WTC11 (cell line): ENCODE measurements around the gene ZNF578. TPM values are rescaled to one million over a fixed set of nuclear protein-coding genes. Genes with fewer than 3 reads are reported as not detected.

Experiments used
- ATAC-seq: fragments of 200-7000 bp; cut with Tn5 transposase; 2 replicates; pipeline ENCODE4 v1.10.0; 2021; ENCODE audit warnings: mild to moderate bottlenecking, moderate library complexity
- CTCF ChIA-PET: fragments of 300-600 bp; sonication (Branson Sonifier 250); formaldehyde crosslinking; loops from one replicate; lab custom pipeline; 2021; ENCODE audit warnings: antibody characterized with exemption; lab: Charles Lee
- POLR2A ChIA-PET: fragments of 350-600 bp; sonication (Branson Sonifier 250); formaldehyde crosslinking; loops from one replicate; lab custom pipeline; 2021; ENCODE audit warnings: antibody characterized with exemption; lab: Charles Lee
- DNase-seq: peaks from one replicate; pipeline ENCODE4 v3.0.0; 2021; ENCODE audit warnings: low spot score
- H3K27ac Mint-ChIP-seq: 2 replicates; pipeline ENCODE4 v1.8.0; 2021; ENCODE audit warnings: mixed read lengths
- H3K27me3 Mint-ChIP-seq: 2 replicates; pipeline ENCODE4 v1.8.0; 2021; ENCODE audit warnings: low read depth, mild to moderate bottlenecking, moderate library complexity, mixed read lengths
- H3K36me3 Mint-ChIP-seq: 2 replicates; pipeline ENCODE4 v1.8.0; 2021; ENCODE audit warnings: mixed read lengths
- H3K4me1 Mint-ChIP-seq: 2 replicates; pipeline ENCODE4 v1.8.0; 2022; ENCODE audit warnings: mixed read lengths
- H3K4me3 Mint-ChIP-seq: 2 replicates; pipeline ENCODE4 v1.8.0; 2021; ENCODE audit warnings: mild to moderate bottlenecking, moderate library complexity, mixed read lengths
- H3K9me3 Mint-ChIP-seq: 2 replicates; pipeline ENCODE4 v1.8.0; 2021; ENCODE audit warnings: mixed read lengths
- AFF4 ChIP-seq: sonication (generic); formaldehyde crosslinking; IDR thresholded peaks from 2 replicates; pipeline ENCODE4 v1.8.1; 2023; ENCODE audit warnings: mild to moderate bottlenecking, missing genetic modification reagents, borderline replicate concordance
- ETV6 ChIP-seq: sonication (generic); formaldehyde crosslinking; IDR thresholded peaks from 2 replicates; pipeline ENCODE4 v1.8.1; 2022; ENCODE audit warnings: mild to moderate bottlenecking, missing genetic modification reagents
- FOXJ3 ChIP-seq: sonication (generic); formaldehyde crosslinking; IDR thresholded peaks from 2 replicates; pipeline ENCODE4 v1.9.0; 2021; ENCODE audit warnings: missing genetic modification reagents, mild to moderate bottlenecking, borderline replicate concordance
- GRHL2 ChIP-seq: fragments of 250-450 bp; sonication (Bioruptor Pico); IDR thresholded peaks from 2 replicates; pipeline ENCODE4 v1.8.0; 2022; ENCODE audit warnings: mild to moderate bottlenecking, moderate library complexity; ENCODE audit not compliant: insufficient replicate concordance, severe bottlenecking
- IRF2 ChIP-seq: sonication (generic); formaldehyde crosslinking; IDR thresholded peaks from 2 replicates; pipeline ENCODE4 v1.8.0; 2022; ENCODE audit warnings: low read depth, missing genetic modification reagents, borderline replicate concordance
- MAX ChIP-seq: sonication (generic); formaldehyde crosslinking; IDR thresholded peaks from 2 replicates; pipeline ENCODE4 v1.8.0; 2022; ENCODE audit warnings: mild to moderate bottlenecking, missing genetic modification reagents
- SP1 ChIP-seq: sonication (generic); formaldehyde crosslinking; conservative IDR thresholded peaks from 2 replicates; pipeline ENCODE4 v1.8.1; 2022; ENCODE audit warnings: missing genetic modification reagents
- TEAD1 ChIP-seq: sonication (generic); formaldehyde crosslinking; IDR thresholded peaks from 2 replicates; pipeline ENCODE4 v1.8.0; 2022; ENCODE audit warnings: mild to moderate bottlenecking, missing genetic modification reagents
- TP53 ChIP-seq: sonication (generic); formaldehyde crosslinking; IDR thresholded peaks from 2 replicates; pipeline ENCODE4 v1.8.1; 2023; ENCODE audit warnings: mild to moderate bottlenecking, missing genetic modification reagents
- ZBTB21 ChIP-seq: sonication (generic); formaldehyde crosslinking; IDR thresholded peaks from 2 replicates; pipeline ENCODE4 v1.8.1; 2023; ENCODE audit warnings: mild to moderate bottlenecking, missing genetic modification reagents, borderline replicate concordance
- ZNF121 ChIP-seq: sonication (generic); formaldehyde crosslinking; IDR thresholded peaks from 2 replicates; pipeline ENCODE4 v1.8.0; 2023; ENCODE audit warnings: missing genetic modification reagents
- ZNF138 ChIP-seq: sonication (generic); formaldehyde crosslinking; conservative IDR thresholded peaks from 2 replicates; pipeline ENCODE4 v1.8.1; 2022; ENCODE audit warnings: mild to moderate bottlenecking, moderate library complexity, missing genetic modification reagents
- ZNF396 ChIP-seq: fragments of 250-450 bp; sonication (Bioruptor Pico); IDR thresholded peaks from 2 replicates; pipeline ENCODE4 v1.8.0; 2021; ENCODE audit warnings: mild to moderate bottlenecking, moderate library complexity, borderline replicate concordance
- ZNF423 ChIP-seq: fragments of 250-450 bp; sonication (Bioruptor Pico); IDR thresholded peaks from 2 replicates; pipeline ENCODE4 v2.1.2; 2022; ENCODE audit warnings: mild to moderate bottlenecking, moderate library complexity
- ZNF671 ChIP-seq: fragments of 250-450 bp; sonication (Bioruptor Pico); IDR thresholded peaks from 2 replicates; pipeline ENCODE4 v1.8.0; 2021; ENCODE audit warnings: mild to moderate bottlenecking
- ZSCAN18 ChIP-seq: fragments of 250-450 bp; sonication (Bioruptor Pico); IDR thresholded peaks from 2 replicates; pipeline ENCODE4 v2.1.2; 2022; ENCODE audit warnings: mild to moderate bottlenecking, moderate library complexity
- total RNA-seq: library from RNA; stranded (reverse); gene quantifications from 3 replicates; pipeline ENCODE4 v1.2.3, GENCODE V29; 2021
- TF ChIP-seq, protein P1 (sequence below): sonication (generic); formaldehyde crosslinking; IDR thresholded peaks from 2 replicates; pipeline ENCODE4 v1.8.1; 2022; ENCODE audit warnings: mild to moderate bottlenecking, missing genetic modification reagents, moderate library complexity, borderline replicate concordance
- TF ChIP-seq, protein P2 (sequence below): sonication (generic); formaldehyde crosslinking; IDR thresholded peaks from 2 replicates; pipeline ENCODE4 v1.8.1; 2023; ENCODE audit warnings: mild to moderate bottlenecking, moderate library complexity, missing genetic modification reagents

The ZNF578 gene
- total RNA-seq, 1 experiment from 2014 or later, result 26.6 TPM

DNA sequence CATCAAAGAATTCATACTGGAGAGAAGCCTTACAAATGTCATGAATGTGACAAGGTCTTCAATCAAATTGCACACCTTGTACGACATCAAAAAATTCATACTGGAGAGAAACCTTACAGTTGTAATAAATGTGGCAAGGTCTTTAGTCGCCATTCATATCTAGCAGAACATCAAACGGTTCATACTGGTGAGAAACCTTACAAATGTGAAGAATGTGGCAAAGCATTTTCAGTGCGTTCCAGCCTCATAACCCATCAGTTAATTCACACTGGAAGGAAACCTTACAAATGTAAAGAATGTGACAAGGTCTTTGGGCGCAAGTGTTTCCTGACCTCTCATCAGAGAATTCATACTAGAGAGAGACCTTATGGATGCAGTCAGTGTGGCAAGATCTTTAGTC lies 37.6 kb upstream of the ZNF578 start:
- CTCF ChIA-PET, result interaction anchor here (0.7 kb wide), 1 partner anchor 15 kb away, joined by 3 read pairs; no protein-coding TSS in a partner anchor
- POLR2A ChIA-PET, result no interaction called here
- DNase-seq, result no peak
- Mint-ChIP-seq H3K9me3 (peaks cover 79% of the 10 kb centered on the region), H3K27me3 (peaks cover 36% of the 10 kb centered on the region), H3K4me1 (peaks cover 1% of the 10 kb centered on the region; the same call in 1 of the 2 replicates), H3K27ac (no peak overlapping the region), H3K4me3 (no peak overlapping the region), H3K36me3 (peaks cover 76% of the 10 kb centered on the region)
- ATAC-seq, result no peak
- no peak for TF ChIP-seq ZBTB21 (CRISPR knock-in tag)
- TF ChIP-seq TP53 (CRISPR knock-in tag), result no peak
- no peak for TF ChIP-seq MAX (CRISPR knock-in tag)
- TF ChIP-seq ZNF671 (CRISPR knock-in tag), result no peak
- TF ChIP-seq, protein P1, sequence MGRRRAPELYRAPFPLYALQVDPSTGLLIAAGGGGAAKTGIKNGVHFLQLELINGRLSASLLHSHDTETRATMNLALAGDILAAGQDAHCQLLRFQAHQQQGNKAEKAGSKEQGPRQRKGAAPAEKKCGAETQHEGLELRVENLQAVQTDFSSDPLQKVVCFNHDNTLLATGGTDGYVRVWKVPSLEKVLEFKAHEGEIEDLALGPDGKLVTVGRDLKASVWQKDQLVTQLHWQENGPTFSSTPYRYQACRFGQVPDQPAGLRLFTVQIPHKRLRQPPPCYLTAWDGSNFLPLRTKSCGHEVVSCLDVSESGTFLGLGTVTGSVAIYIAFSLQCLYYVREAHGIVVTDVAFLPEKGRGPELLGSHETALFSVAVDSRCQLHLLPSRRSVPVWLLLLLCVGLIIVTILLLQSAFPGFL (CRISPR knock-in tag), result no peak
- TF ChIP-seq ETV6, result no peak

- Mint-ChIP-seq H3K27ac (no peak within 1 kb of the TSS), H3K4me3 (no peak within 1 kb of the TSS), H3K27me3 (no peaks in the 10 kb centered on the region; the same call in none of the 2 replicates), H3K36me3 (peaks cover 19% of the 10 kb centered on the region), H3K4me1 (no peaks in the 10 kb centered on the region), H3K9me3 (peaks cover 42% of the 10 kb centered on the region)
- DNase-seq (no peak), ATAC-seq (no peak)
- TF ChIP-seq SP1 (CRISPR knock-in tag) (no peak), GRHL2 (CRISPR knock-in tag) (no peak), IRF2 (CRISPR knock-in tag) (no peak), ZSCAN18 (CRISPR knock-in tag) (no peak), FOXJ3 (CRISPR knock-in tag) (no peak), ZNF121 (CRISPR knock-in tag) (no peak), ZNF138 (CRISPR knock-in tag) (no peak), ZNF396 (CRISPR knock-in tag) (no peak), ZNF671 (CRISPR knock-in tag) (no peak), AFF4 (CRISPR knock-in tag) (no peak), TEAD1 (CRISPR knock-in tag) (no peak), ZNF423 (CRISPR knock-in tag) (no peak)
- TF ChIP-seq, protein P2, sequence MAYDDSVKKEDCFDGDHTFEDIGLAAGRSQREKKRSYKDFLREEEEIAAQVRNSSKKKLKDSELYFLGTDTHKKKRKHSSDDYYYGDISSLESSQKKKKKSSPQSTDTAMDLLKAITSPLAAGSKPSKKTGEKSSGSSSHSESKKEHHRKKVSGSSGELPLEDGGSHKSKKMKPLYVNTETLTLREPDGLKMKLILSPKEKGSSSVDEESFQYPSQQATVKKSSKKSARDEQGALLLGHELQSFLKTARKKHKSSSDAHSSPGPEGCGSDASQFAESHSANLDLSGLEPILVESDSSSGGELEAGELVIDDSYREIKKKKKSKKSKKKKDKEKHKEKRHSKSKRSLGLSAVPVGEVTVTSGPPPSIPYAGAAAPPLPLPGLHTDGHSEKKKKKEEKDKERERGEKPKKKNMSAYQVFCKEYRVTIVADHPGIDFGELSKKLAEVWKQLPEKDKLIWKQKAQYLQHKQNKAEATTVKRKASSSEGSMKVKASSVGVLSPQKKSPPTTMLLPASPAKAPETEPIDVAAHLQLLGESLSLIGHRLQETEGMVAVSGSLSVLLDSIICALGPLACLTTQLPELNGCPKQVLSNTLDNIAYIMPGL (CRISPR knock-in tag), result no peak
- ChIA-PET POLR2A (no interaction called here), CTCF (no interaction called here)
Measured at GRCh38 chr19:52428937-52429336, 24.4 kb upstream of the ZNF578 start, which contains the start of gene ZNF534. Gene ZNF534 (plus strand): TSS chr19:52429148. CDS start chr19:52431475, 2,327 bp downstream.
